Tibial nerve (tissue), 4 donors: Measurements from ENCODE around the gene PRRG2. TPM values are rescaled to one million over a fixed set of nuclear protein-coding genes. Genes with fewer than 3 reads are reported as not detected.

ENCODE experiments used
- DNase-seq, 2 donors: peaks; one replicate each; pipeline ENCODE4 v3.0.0-alpha.2; 2019; ENCODE audit warnings: low spot score in 2 of 2
- H3K27ac ChIP-seq, 4 donors: fragments of 200-600 bp; sonication (generic) in 3 of 4; one replicate each; pipeline ENCODE4 v1.5.1; 2017 to 2019; ENCODE audit warnings: mild to moderate bottlenecking in 1 of 4
- H3K27me3 ChIP-seq, 2 donors: fragments of 200-600 bp; sonication (generic) in 1 of 2; one replicate each; pipeline versions ENCODE4 v1.5.1 to v1.6.0; 2017 to 2019
- H3K36me3 ChIP-seq, 3 donors: fragments of 200-600 bp; sonication (generic); one replicate each; pipeline ENCODE4 v1.5.1; 2018 to 2019
- H3K4me1 ChIP-seq, 4 donors: fragments of 200-600 bp; sonication (generic) in 3 of 4; one replicate each; pipeline ENCODE4 v1.5.1; 2017 to 2019
- H3K4me3 ChIP-seq, 4 donors: fragments of 200-600 bp; sonication (generic) in 3 of 4; one replicate each; pipeline ENCODE4 v1.5.1; 2017 to 2019; ENCODE audit warnings: mild to moderate bottlenecking in 1 of 4, moderate library complexity in 1 of 4
- H3K9me3 ChIP-seq, 4 donors: fragments of 200-600 bp; sonication (generic) in 3 of 4; one replicate each; pipeline ENCODE4 v1.5.1; 2017 to 2019
- EP300 ChIP-seq, 2 donors: sonication (generic); formaldehyde crosslinking; IDR thresholded peaks; one replicate each; pipeline ENCODE4 v1.6.1; 2017; ENCODE audit warnings: antibody characterized with exemption in 2 of 2, mild to moderate bottlenecking in 1 of 2
- POLR2A ChIP-seq, 2 donors: fragments of 450-650 bp; IDR thresholded peaks; one replicate each; pipeline ENCODE4 v1.6.1; 2017; ENCODE audit warnings: antibody characterized with exemption in 2 of 2, mild to moderate bottlenecking in 2 of 2, moderate library complexity in 2 of 2
- WGBS, 2 donors: methylation state at CpG; one replicate each; pipeline ENCODE4 v1.1.5; 2018; 5-methylcytosine and 5-hydroxymethylcytosine counted together
- total RNA-seq, 4 donors: library from RNA; depleted of rRNA; stranded (reverse); fragments of >200 nt; gene quantifications; one replicate each; pipeline ENCODE4 v1.1.0, GENCODE V29; 2016
- TF ChIP-seq, protein P1 (sequence below), 5 experiments: fragments of 200-600 bp in 3 of 5; fragments of 450-650 bp in 2 of 5; sonication (generic) in 3 of 5; IDR thresholded peaks; one replicate each; pipeline ENCODE4 v1.5.1; 2016 to 2019; ENCODE audit warnings: antibody characterized with exemption in 5 of 5, mild to moderate bottlenecking in 3 of 5, moderate library complexity in 2 of 5

Gene PRRG2
- total RNA-seq, 4 donors from 2014 or later = 0.42 to 0.78 (median 0.44) TPM; not detected in 1

DNA sequence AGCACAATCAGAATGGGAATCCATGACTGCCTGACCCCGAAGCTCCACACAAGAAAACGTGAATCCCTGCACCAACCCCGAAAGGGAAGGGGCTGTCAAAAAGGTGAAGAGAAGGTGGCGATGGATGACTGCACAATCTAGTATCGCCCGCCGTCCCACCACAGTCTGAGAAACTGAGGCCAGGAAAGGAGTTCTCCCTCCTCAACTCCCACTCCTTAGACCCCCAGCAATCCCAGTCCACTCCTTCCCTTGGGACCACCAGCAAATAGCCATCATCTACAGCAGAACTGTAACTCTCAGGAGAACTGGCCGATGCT, 1.2 kb upstream of the PRRG2 start:
- Histone ChIP-seq H3K4me1 (peaks cover 0 to 38% (median 11%) of the 10 kb centered on the region in 4 donors), H3K4me3 (peak overlapping the region; percentile 42 to 74 (median 54)), H3K27me3 (no peaks in the 10 kb centered on the region), H3K27ac (peak overlapping the region; percentile 21 to 88 (median 67)), H3K36me3 (peaks cover 0 to 16% (median 4%) of the 10 kb centered on the region in 3 donors), H3K9me3 (no peaks in the 10 kb centered on the region)
- 1% methylated on average over 8 of the region's 8 CpGs for WGBS, 2 donors
- TF ChIP-seq EP300 (IDR thresholded peaks at IDR 0.05) (no peak), POLR2A (IDR thresholded peaks at IDR 0.05) (no peak)
- TF ChIP-seq, protein P1, sequence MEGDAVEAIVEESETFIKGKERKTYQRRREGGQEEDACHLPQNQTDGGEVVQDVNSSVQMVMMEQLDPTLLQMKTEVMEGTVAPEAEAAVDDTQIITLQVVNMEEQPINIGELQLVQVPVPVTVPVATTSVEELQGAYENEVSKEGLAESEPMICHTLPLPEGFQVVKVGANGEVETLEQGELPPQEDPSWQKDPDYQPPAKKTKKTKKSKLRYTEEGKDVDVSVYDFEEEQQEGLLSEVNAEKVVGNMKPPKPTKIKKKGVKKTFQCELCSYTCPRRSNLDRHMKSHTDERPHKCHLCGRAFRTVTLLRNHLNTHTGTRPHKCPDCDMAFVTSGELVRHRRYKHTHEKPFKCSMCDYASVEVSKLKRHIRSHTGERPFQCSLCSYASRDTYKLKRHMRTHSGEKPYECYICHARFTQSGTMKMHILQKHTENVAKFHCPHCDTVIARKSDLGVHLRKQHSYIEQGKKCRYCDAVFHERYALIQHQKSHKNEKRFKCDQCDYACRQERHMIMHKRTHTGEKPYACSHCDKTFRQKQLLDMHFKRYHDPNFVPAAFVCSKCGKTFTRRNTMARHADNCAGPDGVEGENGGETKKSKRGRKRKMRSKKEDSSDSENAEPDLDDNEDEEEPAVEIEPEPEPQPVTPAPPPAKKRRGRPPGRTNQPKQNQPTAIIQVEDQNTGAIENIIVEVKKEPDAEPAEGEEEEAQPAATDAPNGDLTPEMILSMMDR (IDR thresholded peaks at IDR 0.05) = no peak
- no peak for DNase-seq

DNA sequence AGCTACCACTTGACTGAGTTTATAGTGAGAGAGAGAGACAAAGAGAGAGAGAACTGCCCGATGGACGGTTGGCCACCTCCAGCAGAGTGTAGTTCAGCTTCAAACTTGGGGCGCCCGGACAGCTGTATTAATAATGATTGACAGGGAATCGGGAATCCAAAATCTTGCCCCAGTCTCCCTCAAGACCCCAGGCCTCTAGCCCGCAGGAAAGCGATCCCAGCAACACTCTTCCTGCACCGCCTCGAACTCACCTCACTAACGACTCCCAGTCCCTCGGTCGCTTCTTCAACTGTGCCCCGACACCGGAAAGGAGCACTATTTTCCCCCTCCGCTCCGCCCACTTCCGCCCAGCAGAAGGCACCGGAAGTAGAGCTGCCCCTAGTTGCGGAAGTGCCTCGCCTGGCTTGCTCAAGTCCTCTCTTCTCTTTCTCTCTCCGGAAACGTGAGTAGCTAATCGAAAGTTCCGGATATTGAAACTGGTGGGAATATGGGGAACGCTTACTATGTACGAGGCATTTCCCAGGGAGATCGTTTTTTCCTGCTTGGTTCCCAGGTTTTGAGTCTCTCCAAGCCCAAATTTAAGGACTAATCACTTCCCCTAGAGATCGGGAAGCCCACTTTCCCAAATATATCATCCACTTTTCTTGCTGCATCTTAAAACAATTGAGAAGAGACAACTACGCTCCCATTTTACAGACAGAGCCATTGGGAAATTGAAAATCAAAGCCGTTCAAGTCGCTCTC, 681 bp upstream of the PRRG2 start, which contains the start of gene NOSIP:
TSS of gene NOSIP (minus strand) at position 293 of the 743 bp plus-strand sequence. CDS start 19,865 bp downstream, outside the sequence.
- peaks cover 0 to 11% (median 4%) of the 10 kb centered on the region in 3 donors for H3K36me3 ChIP-seq
- TF ChIP-seq EP300 (IDR thresholded peaks at IDR 0.05) (peak; percentile 96 to 97), POLR2A (IDR thresholded peaks at IDR 0.05) (peak; percentile 58 to 86)
- TF ChIP-seq, protein P1 (IDR thresholded peaks at IDR 0.05) = peak in 1 of 5 experiments; percentile 50
- peak within 1 kb of the TSS; percentile 21 to 88 (median 67) for H3K27ac ChIP-seq
- 2 to 3% methylated on average over 30 to 31 of the region's 31 CpGs for WGBS, 2 donors
- DNase-seq = peak; percentile 87 to 94
- peak within 1 kb of the TSS; percentile 42 to 74 (median 54) for H3K4me3 ChIP-seq
- H3K27me3 ChIP-seq = no peaks in the 10 kb centered on the region
- H3K9me3 ChIP-seq = no peaks in the 10 kb centered on the region
- peaks cover 0 to 38% (median 11%) of the 10 kb centered on the region in 4 donors for H3K4me1 ChIP-seq

DNA sequence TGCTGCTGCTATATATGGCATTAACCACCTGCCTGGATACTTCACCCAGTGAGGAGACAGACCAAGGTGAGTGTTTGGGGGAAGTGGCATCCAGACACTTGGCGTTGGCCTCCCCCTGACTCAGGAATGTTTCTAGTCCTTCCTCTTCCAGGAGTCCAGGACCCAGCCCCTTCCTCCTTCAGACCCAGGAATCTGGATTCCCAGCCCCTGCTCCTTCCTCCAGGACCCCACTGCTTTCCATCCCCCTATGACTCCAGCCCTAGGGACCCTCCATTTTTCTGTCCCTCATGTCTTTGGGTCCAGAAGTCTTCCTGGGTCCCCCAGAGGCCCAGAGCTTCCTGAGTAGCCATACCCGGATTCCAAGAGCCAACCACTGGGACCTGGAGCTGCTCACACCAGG, 2.1 kb downstream of the PRRG2 start:
- TF ChIP-seq, protein P1 (IDR thresholded peaks at IDR 0.05) = no peak
- Histone ChIP-seq H3K4me3 (no peak overlapping the region), H3K4me1 (peaks cover 0 to 24% (median 11%) of the 10 kb centered on the region in 4 donors), H3K27ac (no peak overlapping the region), H3K36me3 (no peaks in the 10 kb centered on the region), H3K27me3 (no peaks in the 10 kb centered on the region), H3K9me3 (no peaks in the 10 kb centered on the region)
- WGBS, 2 donors = 47 to 56% methylated on average over 2 of the region's 2 CpGs
- no peak for DNase-seq

DNA sequence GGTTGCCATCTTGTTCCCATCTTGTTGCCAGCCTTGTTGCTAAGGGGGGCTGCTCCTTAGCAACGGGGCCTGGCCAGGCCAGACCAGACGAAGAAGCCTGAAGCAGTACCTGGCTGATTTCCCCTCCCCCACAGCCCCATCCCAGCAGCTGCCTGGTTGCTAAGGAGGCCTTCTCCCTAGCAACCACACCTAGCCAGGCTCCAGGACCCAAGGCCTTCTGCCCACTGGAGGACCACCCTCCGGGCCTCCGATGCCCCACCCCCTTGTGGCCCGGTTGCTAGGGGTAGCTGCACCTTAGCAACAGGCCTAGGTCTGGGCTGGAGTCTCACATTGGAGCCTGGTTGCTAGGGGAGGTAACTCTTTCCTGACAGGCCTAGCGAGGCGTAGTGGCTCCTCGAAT, 3.9 kb downstream of the PRRG2 start:
- Histone ChIP-seq H3K27ac (no peak overlapping the region), H3K4me1 (peaks cover 0 to 12% (median 0%) of the 10 kb centered on the region in 4 donors), H3K4me3 (no peak overlapping the region), H3K27me3 (no peaks in the 10 kb centered on the region), H3K9me3 (no peaks in the 10 kb centered on the region), H3K36me3 (no peaks in the 10 kb centered on the region)
- no peak for DNase-seq
- WGBS, 2 donors = 50 to 52% methylated on average over 6 to 8 of the region's 8 CpGs
- TF ChIP-seq, protein P1 (IDR thresholded peaks at IDR 0.05) = no peak
- TF ChIP-seq POLR2A (IDR thresholded peaks at IDR 0.05) = no peak

DNA sequence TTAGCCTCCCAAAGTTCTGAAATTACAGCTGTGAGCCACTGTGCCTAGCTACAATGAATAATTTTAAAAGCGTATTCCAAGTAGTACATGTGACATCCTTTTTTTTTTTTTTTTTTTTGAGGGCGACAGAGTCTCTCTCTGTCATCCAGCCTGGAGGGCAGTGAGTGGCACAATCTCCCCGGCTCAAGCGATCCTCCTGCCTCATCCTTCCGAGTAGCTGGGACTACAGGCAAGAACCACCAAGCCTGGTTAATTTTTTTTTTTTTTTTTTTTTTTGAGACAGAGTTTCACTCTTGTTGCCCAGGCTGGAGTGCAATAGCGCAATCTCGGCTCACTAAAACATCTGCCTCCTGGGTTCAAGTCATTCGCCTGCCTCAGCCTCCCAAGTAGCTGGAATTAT, 6.1 kb downstream of the PRRG2 start:
- TF ChIP-seq, protein P1 (IDR thresholded peaks at IDR 0.05) = no peak
- no peak for TF ChIP-seq EP300 (IDR thresholded peaks at IDR 0.05)
- no peak for TF ChIP-seq POLR2A (IDR thresholded peaks at IDR 0.05)
- Histone ChIP-seq H3K4me3 (no peak overlapping the region), H3K27ac (no peak overlapping the region), H3K4me1 (peaks cover 0 to 15% (median 1%) of the 10 kb centered on the region in 4 donors), H3K36me3 (no peaks in the 10 kb centered on the region), H3K27me3 (no peaks in the 10 kb centered on the region), H3K9me3 (no peaks in the 10 kb centered on the region)
- 57 to 73% methylated on average over 8 of the region's 8 CpGs for WGBS, 2 donors
- no peak for DNase-seq
